Liver (tissue), 9 donors: Measurements from ENCODE around the gene GRIN3A. TPM values are rescaled to one million over a fixed set of nuclear protein-coding genes. Genes with fewer than 3 reads are reported as not detected.

Experiments used
- DNase-seq: peaks from one replicate; pipeline ENCODE4 v3.0.0-alpha.2; 2017; ENCODE audit warnings: low spot score
- H3K27ac ChIP-seq, 2 donors: one replicate each; pipeline ENCODE4 v1.7.0; 2013; ENCODE audit warnings: inconsistent platforms in 2 of 2, low read length in 2 of 2, control low read depth in 1 of 2, low read depth in 1 of 2, mild to moderate bottlenecking in 1 of 2
- H3K27me3 ChIP-seq, 4 donors: one replicate each; pipeline versions ENCODE4 v1.6.1 to v1.7.0; 2013; ENCODE audit warnings: low read length in 3 of 4, inconsistent platforms in 1 of 4, mild to moderate bottlenecking in 1 of 4, moderate library complexity in 1 of 4; ENCODE audit not compliant: control insufficient read depth in 4 of 4, insufficient read depth in 4 of 4
- H3K36me3 ChIP-seq, 4 donors: one replicate each; pipeline versions ENCODE4 v1.6.1 to v1.7.0; 2013; ENCODE audit warnings: low read length in 3 of 4, mild to moderate bottlenecking in 3 of 4, low read depth in 1 of 4, moderate library complexity in 1 of 4; ENCODE audit not compliant: control insufficient read depth in 4 of 4, insufficient read depth in 3 of 4
- H3K4me1 ChIP-seq, 4 donors: one replicate each; pipeline versions ENCODE4 v1.6.1 to v1.7.0; 2013; ENCODE audit warnings: low read length in 3 of 4, mild to moderate bottlenecking in 3 of 4, moderate library complexity in 1 of 4; ENCODE audit not compliant: control insufficient read depth in 4 of 4, insufficient read depth in 4 of 4
- H3K4me3 ChIP-seq, 3 donors: one replicate each; pipeline versions ENCODE4 v1.6.1 to v1.7.0; 2013; ENCODE audit warnings: low read length in 3 of 3, control low read depth in 1 of 3, low read depth in 1 of 3, mild to moderate bottlenecking in 1 of 3
- H3K9ac ChIP-seq, 2 donors: one replicate each; pipeline ENCODE4 v1.7.0; 2013; ENCODE audit warnings: low read length in 2 of 2, mild to moderate bottlenecking in 2 of 2, moderate library complexity in 2 of 2, control low read depth in 1 of 2, low read depth in 1 of 2
- H3K9me3 ChIP-seq, 4 donors: one replicate each; pipeline versions ENCODE4 v1.6.1 to v1.7.0; 2013; ENCODE audit warnings: low read length in 3 of 4; ENCODE audit not compliant: control insufficient read depth in 4 of 4
- EGR1 ChIP-seq, 2 donors: IDR thresholded peaks; 2 replicates each; pipeline ENCODE4 v1.6.1; 2016 to 2018; ENCODE audit warnings: antibody characterized with exemption in 2 of 2, low read depth in 2 of 2
- FOXA1 ChIP-seq: IDR thresholded peaks from 2 replicates; pipeline ENCODE4 v1.6.1; 2016; ENCODE audit warnings: antibody characterized with exemption
- FOXA2 ChIP-seq: IDR thresholded peaks from 2 replicates; pipeline ENCODE4 v1.6.1; 2016; ENCODE audit warnings: antibody characterized with exemption
- GABPA ChIP-seq, 2 donors: IDR thresholded peaks in 1 of 2; conservative IDR thresholded peaks in 1 of 2; 2 replicates each; pipeline ENCODE4 v1.6.1; 2016; ENCODE audit warnings: antibody characterized with exemption in 2 of 2, mild to moderate bottlenecking in 1 of 2, moderate library complexity in 1 of 2
- HNF4A ChIP-seq, 2 donors: conservative IDR thresholded peaks; 2 replicates each; pipeline ENCODE4 v1.6.1; 2016; ENCODE audit warnings: antibody characterized with exemption in 2 of 2, mild to moderate bottlenecking in 2 of 2
- HNF4G ChIP-seq: IDR thresholded peaks from 2 replicates; pipeline ENCODE4 v1.6.1; 2016; ENCODE audit warnings: antibody characterized with exemption
- JUND ChIP-seq, 2 donors: IDR thresholded peaks; 2 replicates each; pipeline ENCODE4 v1.6.1; 2016; ENCODE audit warnings: antibody characterized with exemption in 2 of 2
- NR2F2 ChIP-seq: IDR thresholded peaks from 2 replicates; pipeline ENCODE4 v1.6.1; 2016; ENCODE audit warnings: antibody characterized with exemption
- RAD21 ChIP-seq, 2 donors: IDR thresholded peaks; 2 replicates each; pipeline ENCODE4 v1.6.1; 2016; ENCODE audit warnings: antibody characterized with exemption in 2 of 2, mild to moderate bottlenecking in 2 of 2
- RXRA ChIP-seq, 2 donors: IDR thresholded peaks; 2 replicates each; pipeline ENCODE4 v1.6.1; 2017 to 2018; ENCODE audit warnings: antibody characterized with exemption in 2 of 2, mild to moderate bottlenecking in 1 of 2
- SP1 ChIP-seq: IDR thresholded peaks from 2 replicates; pipeline ENCODE4 v1.6.1; 2018; ENCODE audit warnings: antibody characterized with exemption, mild to moderate bottlenecking
- TAF1 ChIP-seq: conservative IDR thresholded peaks from 2 replicates; pipeline ENCODE4 v1.6.1; 2016; ENCODE audit warnings: antibody characterized with exemption, mild to moderate bottlenecking
- YY1 ChIP-seq: IDR thresholded peaks from 2 replicates; pipeline ENCODE4 v1.6.1; 2016; ENCODE audit warnings: antibody characterized with exemption, mild to moderate bottlenecking
- WGBS: extraction: QIAGEN DNeasy Blood & Tissue Kit; methylation state at CpG from one replicate; pipeline ENCODE4 v1.1.7; 2013; 5-methylcytosine and 5-hydroxymethylcytosine counted together
- polyA plus RNA-seq, 2 donors: library from polyadenylated mRNA; stranded (reverse) in 1 of 2; unstranded in 1 of 2; fragments of 200-250 nt in 1 of 2; fragments of >200 nt in 1 of 2; fragmentation: Nextera tagmentation in 1 of 2; extraction: Ambion mirVana in 1 of 2; gene quantifications; one replicate each; pipeline versions ENCODE4 v1.2.1 to v1.2.3, GENCODE V29; 2013 to 2015
- total RNA-seq, 2 donors: library from RNA; depleted of rRNA; stranded (reverse); fragments of >200 nt; gene quantifications; one replicate each; pipeline ENCODE4 v1.2.3, GENCODE V29; 2014
- TF ChIP-seq, protein P1 (sequence below): IDR thresholded peaks from 2 replicates; pipeline ENCODE4 v1.6.1; 2016; ENCODE audit warnings: antibody characterized with exemption
- TF ChIP-seq, protein P2 (sequence below): IDR thresholded peaks from 2 replicates; pipeline ENCODE4 v1.6.1; 2016; ENCODE audit warnings: antibody characterized with exemption
- TF ChIP-seq, protein P3 (sequence below): IDR thresholded peaks from 2 replicates; pipeline ENCODE4 v1.6.1; 2016; ENCODE audit warnings: antibody characterized with exemption, mild to moderate bottlenecking
- TF ChIP-seq, protein P4 (sequence below): fragments of 150-350 bp; IDR thresholded peaks from 2 replicates; pipeline ENCODE4 v1.5.1; 2017; ENCODE audit warnings: improper control_type of control experiment, low read depth, low read length; ENCODE audit not compliant: missing input control
- TF ChIP-seq, protein P5 (sequence below): IDR thresholded peaks from 2 replicates; pipeline ENCODE4 v1.6.1; 2016; ENCODE audit warnings: antibody characterized with exemption
- donor health status: healthy.
- donor health status: healthy.
- donor health status: healthy.
- donor health status: healthy.
- donor health status: healthy.

The GRIN3A gene
- total and polyA plus RNA-seq, 4 donors = under 0.01 to 0.23 (median 0.09) TPM

DNA sequence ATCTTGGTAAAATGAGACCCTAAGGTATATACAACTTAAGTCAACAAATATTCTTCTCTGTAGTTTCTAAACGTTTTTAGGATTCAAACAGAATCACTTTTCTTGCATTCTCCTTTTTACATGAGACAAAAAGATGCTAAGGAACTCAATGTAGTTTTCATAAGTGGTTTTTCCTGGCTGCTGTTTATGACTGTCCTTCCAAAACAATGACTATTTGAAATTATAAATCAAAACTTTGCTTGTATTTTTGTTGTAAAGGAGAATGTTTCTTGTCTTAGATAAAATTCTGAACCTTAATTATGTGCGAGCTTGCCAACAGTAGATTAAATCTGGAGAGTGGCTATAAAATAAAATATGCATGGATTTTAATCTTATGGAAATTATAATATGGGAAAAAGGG is 53.8 kb downstream of the GRIN3A start:
- no peak overlapping the region for H3K9ac ChIP-seq
- H3K27ac ChIP-seq = no peak overlapping the region
- TF ChIP-seq, protein P1, sequence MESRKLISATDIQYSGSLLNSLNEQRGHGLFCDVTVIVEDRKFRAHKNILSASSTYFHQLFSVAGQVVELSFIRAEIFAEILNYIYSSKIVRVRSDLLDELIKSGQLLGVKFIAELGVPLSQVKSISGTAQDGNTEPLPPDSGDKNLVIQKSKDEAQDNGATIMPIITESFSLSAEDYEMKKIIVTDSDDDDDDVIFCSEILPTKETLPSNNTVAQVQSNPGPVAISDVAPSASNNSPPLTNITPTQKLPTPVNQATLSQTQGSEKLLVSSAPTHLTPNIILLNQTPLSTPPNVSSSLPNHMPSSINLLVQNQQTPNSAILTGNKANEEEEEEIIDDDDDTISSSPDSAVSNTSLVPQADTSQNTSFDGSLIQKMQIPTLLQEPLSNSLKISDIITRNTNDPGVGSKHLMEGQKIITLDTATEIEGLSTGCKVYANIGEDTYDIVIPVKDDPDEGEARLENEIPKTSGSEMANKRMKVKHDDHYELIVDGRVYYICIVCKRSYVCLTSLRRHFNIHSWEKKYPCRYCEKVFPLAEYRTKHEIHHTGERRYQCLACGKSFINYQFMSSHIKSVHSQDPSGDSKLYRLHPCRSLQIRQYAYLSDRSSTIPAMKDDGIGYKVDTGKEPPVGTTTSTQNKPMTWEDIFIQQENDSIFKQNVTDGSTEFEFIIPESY = no peak
- TF ChIP-seq EGR1 (IDR thresholded peaks at IDR 0.05; ENCODE audit: low read depth in 2 of 2) = no peak
- TF ChIP-seq, protein P2, sequence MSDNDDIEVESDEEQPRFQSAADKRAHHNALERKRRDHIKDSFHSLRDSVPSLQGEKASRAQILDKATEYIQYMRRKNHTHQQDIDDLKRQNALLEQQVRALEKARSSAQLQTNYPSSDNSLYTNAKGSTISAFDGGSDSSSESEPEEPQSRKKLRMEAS = no peak
- no peak for TF ChIP-seq SP1
- no peak for TF ChIP-seq YY1
- no peak for TF ChIP-seq FOXA1
- no peak for TF ChIP-seq NR2F2
- TF ChIP-seq TAF1 = no peak
- no peak for TF ChIP-seq RAD21 (IDR thresholded peaks at IDR 0.05)
- TF ChIP-seq, protein P3, sequence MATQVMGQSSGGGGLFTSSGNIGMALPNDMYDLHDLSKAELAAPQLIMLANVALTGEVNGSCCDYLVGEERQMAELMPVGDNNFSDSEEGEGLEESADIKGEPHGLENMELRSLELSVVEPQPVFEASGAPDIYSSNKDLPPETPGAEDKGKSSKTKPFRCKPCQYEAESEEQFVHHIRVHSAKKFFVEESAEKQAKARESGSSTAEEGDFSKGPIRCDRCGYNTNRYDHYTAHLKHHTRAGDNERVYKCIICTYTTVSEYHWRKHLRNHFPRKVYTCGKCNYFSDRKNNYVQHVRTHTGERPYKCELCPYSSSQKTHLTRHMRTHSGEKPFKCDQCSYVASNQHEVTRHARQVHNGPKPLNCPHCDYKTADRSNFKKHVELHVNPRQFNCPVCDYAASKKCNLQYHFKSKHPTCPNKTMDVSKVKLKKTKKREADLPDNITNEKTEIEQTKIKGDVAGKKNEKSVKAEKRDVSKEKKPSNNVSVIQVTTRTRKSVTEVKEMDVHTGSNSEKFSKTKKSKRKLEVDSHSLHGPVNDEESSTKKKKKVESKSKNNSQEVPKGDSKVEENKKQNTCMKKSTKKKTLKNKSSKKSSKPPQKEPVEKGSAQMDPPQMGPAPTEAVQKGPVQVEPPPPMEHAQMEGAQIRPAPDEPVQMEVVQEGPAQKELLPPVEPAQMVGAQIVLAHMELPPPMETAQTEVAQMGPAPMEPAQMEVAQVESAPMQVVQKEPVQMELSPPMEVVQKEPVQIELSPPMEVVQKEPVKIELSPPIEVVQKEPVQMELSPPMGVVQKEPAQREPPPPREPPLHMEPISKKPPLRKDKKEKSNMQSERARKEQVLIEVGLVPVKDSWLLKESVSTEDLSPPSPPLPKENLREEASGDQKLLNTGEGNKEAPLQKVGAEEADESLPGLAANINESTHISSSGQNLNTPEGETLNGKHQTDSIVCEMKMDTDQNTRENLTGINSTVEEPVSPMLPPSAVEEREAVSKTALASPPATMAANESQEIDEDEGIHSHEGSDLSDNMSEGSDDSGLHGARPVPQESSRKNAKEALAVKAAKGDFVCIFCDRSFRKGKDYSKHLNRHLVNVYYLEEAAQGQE = no peak
- TF ChIP-seq GABPA (IDR thresholded peaks at IDR 0.05 in 1 of 2, conservative IDR thresholded peaks at IDR 0.05 in 1 of 2) = no peak
- TF ChIP-seq HNF4G = no peak
- no peak for TF ChIP-seq RXRA (IDR thresholded peaks at IDR 0.05)
- TF ChIP-seq, protein P4, sequence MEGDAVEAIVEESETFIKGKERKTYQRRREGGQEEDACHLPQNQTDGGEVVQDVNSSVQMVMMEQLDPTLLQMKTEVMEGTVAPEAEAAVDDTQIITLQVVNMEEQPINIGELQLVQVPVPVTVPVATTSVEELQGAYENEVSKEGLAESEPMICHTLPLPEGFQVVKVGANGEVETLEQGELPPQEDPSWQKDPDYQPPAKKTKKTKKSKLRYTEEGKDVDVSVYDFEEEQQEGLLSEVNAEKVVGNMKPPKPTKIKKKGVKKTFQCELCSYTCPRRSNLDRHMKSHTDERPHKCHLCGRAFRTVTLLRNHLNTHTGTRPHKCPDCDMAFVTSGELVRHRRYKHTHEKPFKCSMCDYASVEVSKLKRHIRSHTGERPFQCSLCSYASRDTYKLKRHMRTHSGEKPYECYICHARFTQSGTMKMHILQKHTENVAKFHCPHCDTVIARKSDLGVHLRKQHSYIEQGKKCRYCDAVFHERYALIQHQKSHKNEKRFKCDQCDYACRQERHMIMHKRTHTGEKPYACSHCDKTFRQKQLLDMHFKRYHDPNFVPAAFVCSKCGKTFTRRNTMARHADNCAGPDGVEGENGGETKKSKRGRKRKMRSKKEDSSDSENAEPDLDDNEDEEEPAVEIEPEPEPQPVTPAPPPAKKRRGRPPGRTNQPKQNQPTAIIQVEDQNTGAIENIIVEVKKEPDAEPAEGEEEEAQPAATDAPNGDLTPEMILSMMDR = no peak
- TF ChIP-seq, protein P5, sequence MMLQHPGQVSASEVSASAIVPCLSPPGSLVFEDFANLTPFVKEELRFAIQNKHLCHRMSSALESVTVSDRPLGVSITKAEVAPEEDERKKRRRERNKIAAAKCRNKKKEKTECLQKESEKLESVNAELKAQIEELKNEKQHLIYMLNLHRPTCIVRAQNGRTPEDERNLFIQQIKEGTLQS = no peak
- no peak for TF ChIP-seq HNF4A (conservative IDR thresholded peaks at IDR 0.05)
- TF ChIP-seq JUND (IDR thresholded peaks at IDR 0.05) = no peak
- TF ChIP-seq FOXA2 = no peak
- WGBS = 76% methylated on average over 2 of the region's 2 CpGs
- no peak for DNase-seq
- no peaks in the 10 kb centered on the region for H3K27me3 ChIP-seq
- H3K36me3 ChIP-seq = no peaks in the 10 kb centered on the region
- no peaks in the 10 kb centered on the region for H3K4me1 ChIP-seq
- H3K9me3 ChIP-seq = no peaks in the 10 kb centered on the region
- no peak overlapping the region for H3K4me3 ChIP-seq
